ENCODE results near the gene BCAR1. TPM values are rescaled to one million over a fixed set of nuclear protein-coding genes. Genes with fewer than 3 reads are reported as not detected.
"Not testable (repeated sequence)": the region's sequence is repeated elsewhere in the genome, so short reads cannot be mapped to it uniquely, and the experiment has no call there.

The BCAR1 gene
- total RNA-seq, 1 donor from 2014 or later: 125 TPM

DNA sequence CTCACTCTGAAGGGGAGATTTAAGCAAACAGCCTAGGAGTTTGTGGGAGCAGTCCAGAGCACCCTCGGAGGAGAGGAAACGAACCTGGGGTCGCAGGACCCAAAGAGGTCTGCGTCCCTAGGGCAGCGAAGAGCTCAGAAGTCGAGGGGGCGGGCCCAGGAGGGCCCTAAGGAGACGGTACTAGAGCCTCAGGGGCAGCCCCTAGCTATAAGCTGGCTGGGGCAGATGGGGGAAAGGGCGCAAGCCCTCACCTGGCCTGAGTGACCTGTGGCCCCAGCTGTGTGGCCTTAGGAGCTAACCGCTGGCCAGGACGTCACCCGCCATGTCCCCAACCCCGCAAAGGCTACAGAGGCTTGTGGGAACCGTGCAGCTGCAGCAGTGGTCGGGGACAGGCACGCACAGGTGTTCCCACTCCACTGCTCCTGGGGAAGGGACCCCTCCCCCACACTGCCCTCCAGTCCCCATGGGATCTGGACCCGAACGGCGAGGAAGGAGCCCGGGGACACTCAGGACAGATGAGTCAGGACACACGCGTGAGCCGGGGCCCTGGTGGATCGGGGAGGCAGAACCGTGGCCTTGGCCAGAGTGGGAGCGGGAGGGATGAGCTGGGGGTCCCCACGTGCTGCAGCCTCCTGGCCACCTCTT, 42.4 kb downstream of the BCAR1 start:
- DNase-seq (ENCODE audit: low read depth): no peak
- TF ChIP-seq, protein P1, sequence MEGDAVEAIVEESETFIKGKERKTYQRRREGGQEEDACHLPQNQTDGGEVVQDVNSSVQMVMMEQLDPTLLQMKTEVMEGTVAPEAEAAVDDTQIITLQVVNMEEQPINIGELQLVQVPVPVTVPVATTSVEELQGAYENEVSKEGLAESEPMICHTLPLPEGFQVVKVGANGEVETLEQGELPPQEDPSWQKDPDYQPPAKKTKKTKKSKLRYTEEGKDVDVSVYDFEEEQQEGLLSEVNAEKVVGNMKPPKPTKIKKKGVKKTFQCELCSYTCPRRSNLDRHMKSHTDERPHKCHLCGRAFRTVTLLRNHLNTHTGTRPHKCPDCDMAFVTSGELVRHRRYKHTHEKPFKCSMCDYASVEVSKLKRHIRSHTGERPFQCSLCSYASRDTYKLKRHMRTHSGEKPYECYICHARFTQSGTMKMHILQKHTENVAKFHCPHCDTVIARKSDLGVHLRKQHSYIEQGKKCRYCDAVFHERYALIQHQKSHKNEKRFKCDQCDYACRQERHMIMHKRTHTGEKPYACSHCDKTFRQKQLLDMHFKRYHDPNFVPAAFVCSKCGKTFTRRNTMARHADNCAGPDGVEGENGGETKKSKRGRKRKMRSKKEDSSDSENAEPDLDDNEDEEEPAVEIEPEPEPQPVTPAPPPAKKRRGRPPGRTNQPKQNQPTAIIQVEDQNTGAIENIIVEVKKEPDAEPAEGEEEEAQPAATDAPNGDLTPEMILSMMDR (conservative IDR thresholded peaks at IDR 0.05; ENCODE audit: low read depth, low read length): no peak
- no peak overlapping the region for H3K4me3 ChIP-seq (ENCODE audit: low read depth, low read length)

DNA sequence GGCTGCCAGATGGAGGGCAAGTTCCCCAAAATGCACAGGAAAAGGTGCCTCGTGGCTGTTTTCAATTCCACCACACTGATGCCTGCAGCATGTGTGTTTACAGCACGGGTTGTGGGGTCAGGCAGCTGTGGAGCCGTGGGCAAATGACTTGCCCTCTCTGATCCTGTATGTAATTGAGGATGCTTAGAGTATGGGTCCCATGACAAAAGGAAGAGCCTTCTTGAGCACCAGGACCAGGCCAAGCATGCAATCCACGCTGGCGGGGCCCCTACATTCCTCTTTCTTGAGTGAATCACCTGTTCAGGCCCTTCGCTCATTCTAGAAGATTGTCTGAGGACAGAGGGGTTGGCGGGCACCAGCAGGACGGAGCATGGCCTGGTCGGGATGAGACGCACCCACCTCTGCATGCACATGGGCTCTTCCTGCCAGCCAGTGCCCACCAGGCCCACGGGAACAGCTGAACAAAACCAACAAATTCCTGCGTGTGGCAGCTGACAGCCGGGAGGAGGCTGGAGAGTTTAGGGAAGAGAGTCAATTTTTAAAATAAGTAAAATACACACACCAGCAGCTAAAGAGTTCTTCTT, 43.1 kb downstream of the BCAR1 start:
- TF ChIP-seq, protein P1 (conservative IDR thresholded peaks at IDR 0.05; ENCODE audit: low read depth, low read length): no peak
- no peak for DNase-seq (ENCODE audit: low read depth)

DNA sequence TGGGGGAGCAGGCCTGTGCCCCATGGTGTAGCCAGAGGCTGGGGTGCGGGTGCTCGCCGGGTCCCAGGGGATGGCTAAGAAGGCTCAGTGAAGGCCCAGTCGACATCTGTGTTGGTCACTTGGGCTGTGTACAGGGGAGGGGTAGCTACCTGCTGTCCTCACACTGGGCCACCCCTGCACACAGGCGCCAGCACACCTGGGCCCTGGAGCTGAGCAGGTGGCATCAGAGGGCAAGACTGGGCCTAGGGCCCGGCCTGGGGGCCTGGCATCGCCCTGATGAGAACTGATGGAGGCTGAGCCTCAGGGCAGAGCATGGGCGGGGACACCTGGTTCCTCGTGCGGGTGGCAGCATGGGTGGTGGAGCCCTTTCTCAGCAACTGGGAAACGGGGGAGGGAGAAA, 43.6 kb downstream of the BCAR1 start:
- TF ChIP-seq, protein P1 (conservative IDR thresholded peaks at IDR 0.05; ENCODE audit: low read depth, low read length): no peak
- H3K4me3 ChIP-seq (ENCODE audit: low read depth, low read length): no peak overlapping the region
- DNase-seq (ENCODE audit: low read depth): no peak

More for the DNA sequence above, 43.1 kb downstream of the BCAR1 start:
- H3K4me3 ChIP-seq (ENCODE audit: low read depth, low read length): no peak overlapping the region

DNA sequence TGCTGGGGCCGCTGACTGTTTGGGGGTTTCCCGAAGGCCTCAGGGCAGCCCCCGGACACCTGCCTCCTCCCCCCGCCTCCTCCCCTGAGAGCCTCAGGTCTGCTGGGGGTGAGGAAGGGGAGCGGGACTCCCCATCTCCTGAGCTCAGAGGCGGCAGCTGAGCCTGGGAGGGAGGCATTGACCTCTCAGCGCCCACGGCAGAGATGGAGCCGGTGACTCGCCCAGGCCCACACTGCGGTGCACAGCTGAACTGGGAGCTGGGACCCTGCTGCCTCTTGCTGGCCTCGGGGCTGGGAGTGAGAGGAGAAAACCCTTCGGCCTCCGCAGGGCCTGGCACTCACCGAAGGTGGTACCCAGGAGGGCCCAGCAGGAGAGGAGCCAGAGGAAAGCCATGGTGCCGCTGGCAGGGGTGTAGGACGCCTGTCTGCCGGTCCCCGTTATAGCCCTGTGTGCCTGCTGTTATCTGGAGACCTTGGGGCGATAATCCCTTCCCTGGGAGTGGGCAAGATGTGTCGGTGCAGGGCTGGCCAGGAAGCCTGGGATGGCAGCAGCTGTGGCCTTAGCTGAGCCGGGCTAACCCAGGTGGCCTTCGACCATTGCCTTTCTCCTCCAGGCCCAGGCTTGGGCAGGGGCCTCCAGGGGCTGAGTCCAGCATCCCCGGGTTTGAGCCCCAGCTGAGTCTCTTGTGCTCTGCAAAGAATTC, 44.5 kb downstream of the BCAR1 start, which contains the start of gene CTRB2:
CTRB2 (minus strand) TSS at position 413 of the 703 bp plus-strand sequence; CDS start at position 393, 20 bp downstream.
- TF ChIP-seq, protein P1 (conservative IDR thresholded peaks at IDR 0.05; ENCODE audit: low read depth, low read length): no peak
- no peak within 1 kb of the TSS for H3K4me3 ChIP-seq (ENCODE audit: low read depth, low read length)
- DNase-seq (ENCODE audit: low read depth): no peak

DNA sequence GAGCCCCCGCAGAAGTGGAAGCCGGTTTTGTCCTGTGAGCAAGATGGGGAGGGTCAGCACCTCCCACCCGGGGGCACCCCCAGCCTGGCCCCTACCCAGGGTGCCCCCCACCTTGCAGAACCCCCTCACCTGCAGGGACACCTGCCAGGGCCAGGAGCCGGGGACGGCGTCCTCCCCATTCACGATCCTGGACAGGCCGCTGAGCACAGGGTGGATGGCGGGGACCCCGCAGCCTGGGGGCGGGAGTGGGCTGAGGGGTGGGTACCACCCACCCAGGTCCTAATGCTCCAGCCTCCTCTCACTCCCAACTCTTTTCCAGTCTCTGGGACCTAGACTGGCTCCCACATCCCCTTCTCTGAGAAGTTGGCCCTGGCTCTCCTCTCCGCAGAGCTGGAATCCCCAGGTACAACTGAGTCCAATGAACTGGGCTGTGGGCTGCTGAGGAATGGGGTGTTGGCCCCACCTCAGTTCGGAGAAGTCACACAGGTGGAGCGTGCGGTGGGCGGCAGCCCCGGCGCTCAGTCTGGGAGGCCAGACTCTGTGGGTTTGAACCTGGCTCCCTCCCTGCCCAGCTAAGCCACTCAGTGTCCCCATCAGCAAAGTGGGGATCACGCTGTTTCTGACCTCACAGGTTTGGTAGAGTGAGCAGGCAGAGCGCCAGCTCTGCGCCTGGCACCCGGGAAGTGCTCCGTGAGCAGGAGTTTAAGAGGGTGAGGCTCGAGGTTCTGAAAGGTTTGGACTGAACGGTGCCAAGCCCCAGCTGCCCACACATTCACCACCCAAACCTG, 45.3 kb downstream of the BCAR1 start:
- DNase-seq (ENCODE audit: low read depth); H3K4me3 ChIP-seq (ENCODE audit: low read depth, low read length): not testable (repeated sequence)

DNA sequence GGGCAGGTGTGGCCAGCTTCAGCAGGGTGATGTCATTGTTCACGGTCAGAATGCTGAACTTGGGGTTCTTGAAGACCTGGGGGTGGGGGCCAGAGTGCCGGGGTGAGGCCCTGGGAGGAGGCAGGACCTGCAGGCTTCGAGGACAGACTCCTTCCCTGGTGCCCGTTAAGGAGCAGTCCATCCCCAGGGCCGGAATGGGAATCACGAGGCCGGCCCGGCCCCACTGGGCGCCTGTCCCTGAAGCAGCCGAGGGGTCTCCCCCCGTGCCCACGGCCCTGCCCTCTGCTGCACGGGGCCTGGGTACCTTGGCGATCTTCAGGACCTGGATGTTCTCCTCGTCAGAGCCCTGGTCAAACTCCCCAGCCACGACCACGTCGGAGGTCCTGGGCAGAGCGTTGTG, 46.0 kb downstream of the BCAR1 start:
- DNase-seq (ENCODE audit: low read depth); H3K4me3 ChIP-seq (ENCODE audit: low read depth, low read length): not testable (repeated sequence)

DNA sequence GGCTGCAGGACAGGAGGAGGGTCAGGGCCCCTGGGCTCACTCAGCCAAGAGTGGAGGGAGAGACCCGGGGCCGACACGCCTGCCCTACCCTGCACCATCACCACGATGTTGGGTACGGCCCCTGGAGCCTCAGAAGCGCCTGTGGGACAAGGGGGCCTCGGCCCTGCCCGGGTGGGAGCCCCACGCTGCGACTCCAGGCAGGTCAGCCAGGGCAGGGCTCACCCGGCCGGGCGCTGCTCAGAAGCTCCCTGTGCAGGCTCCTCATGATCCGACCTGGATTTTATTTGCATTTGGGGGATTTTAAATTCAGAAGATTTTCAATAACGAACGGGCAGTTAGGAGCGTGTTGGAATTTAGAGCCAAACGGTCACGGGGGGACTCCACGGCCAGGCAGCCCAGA, 46.5 kb downstream of the BCAR1 start:
- H3K4me3 ChIP-seq (ENCODE audit: low read depth, low read length); DNase-seq (ENCODE audit: low read depth): not testable (repeated sequence)

DNA sequence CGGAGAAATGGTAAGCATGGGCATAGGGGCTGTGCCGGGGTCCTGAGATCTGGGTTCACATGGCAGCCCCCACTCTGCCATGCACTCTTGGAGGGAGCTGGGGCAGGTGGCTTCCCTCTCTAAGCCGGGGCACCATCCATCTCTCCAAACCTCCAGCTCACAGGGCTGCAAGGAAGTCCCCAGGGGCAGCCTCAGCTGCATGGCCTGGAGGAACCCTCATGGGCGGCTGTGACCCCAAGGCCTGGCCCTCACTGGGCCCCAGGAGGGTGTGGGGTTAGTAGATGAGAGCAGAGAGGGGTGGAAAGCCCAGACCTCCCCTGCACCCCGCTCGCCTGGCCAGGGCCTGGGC, 47.0 kb downstream of the BCAR1 start:
- DNase-seq (ENCODE audit: low read depth): no peak
- H3K4me3 ChIP-seq (ENCODE audit: low read depth, low read length): no peak overlapping the region
- TF ChIP-seq, protein P1 (conservative IDR thresholded peaks at IDR 0.05; ENCODE audit: low read depth, low read length): no peak
